Measurements from ENCODE around the gene LY6G6F.

The LY6G6F gene

GRCh38 chr6:31687321-31687720 is 19.3 kb upstream of the LY6G6F start:
- H2AFZ ChIP-seq (ENCODE audit: low read length), result no peak overlapping the region
- no peaks in the 10 kb centered on the region for H3K79me1 ChIP-seq (ENCODE audit: low read depth, low read length)
- H2BK12ac ChIP-seq (ENCODE audit: low read length), result no peak overlapping the region
- no peak overlapping the region for H3K14ac ChIP-seq (ENCODE audit: low read length)
- no peak overlapping the region for H4K91ac ChIP-seq (ENCODE audit: low read depth, low read length, poor library complexity)
- no peak overlapping the region for H3K18ac ChIP-seq (ENCODE audit: low read length)
- no peak overlapping the region for H3K9ac ChIP-seq (ENCODE audit: low read depth, low read length, poor library complexity)
- no peak overlapping the region for H2BK120ac ChIP-seq (ENCODE audit: low read depth, low read length)
- H2BK15ac ChIP-seq (ENCODE audit: low read length), result no peak overlapping the region
- no peak overlapping the region for H4K8ac ChIP-seq (ENCODE audit: low read depth, low read length)
- H3K27me3 ChIP-seq (ENCODE audit: control insufficient read depth in 3 of 3, insufficient read depth in 3 of 3, low read depth in 1 of 3, low read length in 3 of 3), result no peaks in the 10 kb centered on the region
- peaks cover 3 to 6% of the 10 kb centered on the region in 2 donors for H3K4me1 ChIP-seq (ENCODE audit: control insufficient read depth in 2 of 2, insufficient read depth in 1 of 2, low read depth in 1 of 2, low read length in 2 of 2)
- no peak for DNase-seq (ENCODE audit: low spot score)
- H3K4me2 ChIP-seq (ENCODE audit: insufficient read depth, low read length, poor library complexity, severe bottlenecking), result no peak overlapping the region
- H3K36me3 ChIP-seq (replicated peaks in 1 of 2; ENCODE audit: control insufficient read depth in 2 of 2, insufficient read depth in 2 of 2, low read length in 2 of 2), result peaks cover 38 to 89% of the 10 kb centered on the region in 2 donors
- no peak overlapping the region for H2BK5ac ChIP-seq (ENCODE audit: low read length)
- H3K27ac ChIP-seq (replicated peaks; ENCODE audit: low read length), result no peak overlapping the region
- no CpG with 5 or more reads among the region's 8 CpGs for WGBS, 2 donors (ENCODE audit: extremely low coverage in 2 of 2, insufficient read length in 2 of 2, insufficient replicate concordance in 1 of 2)
- no peak overlapping the region for H3K4ac ChIP-seq (ENCODE audit: low read length)
- no peak overlapping the region for H2AK5ac ChIP-seq (ENCODE audit: low read depth, low read length)
- H3K9me3 ChIP-seq (replicated peaks in 1 of 2; ENCODE audit: control insufficient read depth in 2 of 2, insufficient read depth in 1 of 2, low read depth in 1 of 2, low read length in 2 of 2), result no peaks in the 10 kb centered on the region
- no peak overlapping the region for H3K4me3 ChIP-seq (ENCODE audit: low read length in 2 of 2)
- H3K23ac ChIP-seq (ENCODE audit: low read depth, low read length, poor library complexity), result no peak overlapping the region

GRCh38 chr6:31687860-31688693 is 18.6 kb upstream of the LY6G6F start:
- no peak overlapping the region for H3K4ac ChIP-seq (ENCODE audit: low read length)
- no peaks in the 10 kb centered on the region for H3K27me3 ChIP-seq (ENCODE audit: control insufficient read depth in 3 of 3, insufficient read depth in 3 of 3, low read depth in 1 of 3, low read length in 3 of 3)
- H4K91ac ChIP-seq (ENCODE audit: low read depth, low read length, poor library complexity), result no peak overlapping the region
- H3K27ac ChIP-seq (replicated peaks; ENCODE audit: low read length), result no peak overlapping the region
- no peak overlapping the region for H2BK15ac ChIP-seq (ENCODE audit: low read length)
- peaks cover 1 to 6% of the 10 kb centered on the region in 2 donors for H3K4me1 ChIP-seq (ENCODE audit: control insufficient read depth in 2 of 2, insufficient read depth in 1 of 2, low read depth in 1 of 2, low read length in 2 of 2)
- no peak overlapping the region for H2BK120ac ChIP-seq (ENCODE audit: low read depth, low read length)
- H3K79me1 ChIP-seq (ENCODE audit: low read depth, low read length), result no peaks in the 10 kb centered on the region
- H3K9me3 ChIP-seq (replicated peaks in 1 of 2; ENCODE audit: control insufficient read depth in 2 of 2, insufficient read depth in 1 of 2, low read depth in 1 of 2, low read length in 2 of 2), result no peaks in the 10 kb centered on the region
- no peak overlapping the region for H4K8ac ChIP-seq (ENCODE audit: low read depth, low read length)
- peaks cover 43 to 93% of the 10 kb centered on the region in 2 donors for H3K36me3 ChIP-seq (replicated peaks in 1 of 2; ENCODE audit: control insufficient read depth in 2 of 2, insufficient read depth in 2 of 2, low read length in 2 of 2)
- no CpG with 5 or more reads among the region's 14 CpGs for WGBS, 2 donors (ENCODE audit: extremely low coverage in 2 of 2, insufficient read length in 2 of 2, insufficient replicate concordance in 1 of 2)
- H3K14ac ChIP-seq (ENCODE audit: low read length), result no peak overlapping the region
- H2BK5ac ChIP-seq (ENCODE audit: low read length), result no peak overlapping the region
- H2AFZ ChIP-seq (ENCODE audit: low read length), result no peak overlapping the region
- H3K9ac ChIP-seq (ENCODE audit: low read depth, low read length, poor library complexity), result peak overlapping the region; percentile 15
- H3K23ac ChIP-seq (ENCODE audit: low read depth, low read length, poor library complexity), result no peak overlapping the region
- no peak overlapping the region for H3K18ac ChIP-seq (ENCODE audit: low read length)
- H2BK12ac ChIP-seq (ENCODE audit: low read length), result no peak overlapping the region
- H2AK5ac ChIP-seq (ENCODE audit: low read depth, low read length), result no peak overlapping the region
- no peak for DNase-seq (ENCODE audit: low spot score)
- no peak overlapping the region for H3K4me2 ChIP-seq (ENCODE audit: insufficient read depth, low read length, poor library complexity, severe bottlenecking)
- H3K4me3 ChIP-seq (ENCODE audit: low read length in 2 of 2), result no peak overlapping the region

GRCh38 chr6:31689249-31690110 is 17.2 kb upstream of the LY6G6F start:
- Histone ChIP-seq H2BK15ac (ENCODE audit: low read length) (no peak overlapping the region), H3K9me3 (replicated peaks in 1 of 2; ENCODE audit: control insufficient read depth in 2 of 2, insufficient read depth in 1 of 2, low read depth in 1 of 2, low read length in 2 of 2) (no peaks in the 10 kb centered on the region), H3K18ac (ENCODE audit: low read length) (no peak overlapping the region), H3K4me1 (ENCODE audit: control insufficient read depth in 2 of 2, insufficient read depth in 1 of 2, low read depth in 1 of 2, low read length in 2 of 2) (peaks cover 0 to 2% of the 10 kb centered on the region in 2 donors), H4K91ac (ENCODE audit: low read depth, low read length, poor library complexity) (no peak overlapping the region), H3K9ac (ENCODE audit: low read depth, low read length, poor library complexity) (no peak overlapping the region), H3K4ac (ENCODE audit: low read length) (no peak overlapping the region), H2AK5ac (ENCODE audit: low read depth, low read length) (no peak overlapping the region), H3K4me2 (ENCODE audit: insufficient read depth, low read length, poor library complexity, severe bottlenecking) (no peak overlapping the region), H2AFZ (ENCODE audit: low read length) (no peak overlapping the region), H4K8ac (ENCODE audit: low read depth, low read length) (no peak overlapping the region), H3K4me3 (ENCODE audit: low read length in 2 of 2) (no peak overlapping the region), H2BK120ac (ENCODE audit: low read depth, low read length) (no peak overlapping the region), H2BK12ac (ENCODE audit: low read length) (no peak overlapping the region), H3K27ac (replicated peaks; ENCODE audit: low read length) (no peak overlapping the region), H3K23ac (ENCODE audit: low read depth, low read length, poor library complexity) (no peak overlapping the region), H3K79me1 (ENCODE audit: low read depth, low read length) (no peaks in the 10 kb centered on the region), H2BK5ac (ENCODE audit: low read length) (no peak overlapping the region), H3K14ac (ENCODE audit: low read length) (no peak overlapping the region), H3K36me3 (replicated peaks in 1 of 2; ENCODE audit: control insufficient read depth in 2 of 2, insufficient read depth in 2 of 2, low read length in 2 of 2) (peaks cover 46 to 92% of the 10 kb centered on the region in 2 donors), H3K27me3 (ENCODE audit: control insufficient read depth in 3 of 3, insufficient read depth in 3 of 3, low read depth in 1 of 3, low read length in 3 of 3) (no peaks in the 10 kb centered on the region)
- no peak for DNase-seq (ENCODE audit: low spot score)
- no CpG with 5 or more reads among the region's 11 CpGs for WGBS, 2 donors (ENCODE audit: extremely low coverage in 2 of 2, insufficient read length in 2 of 2, insufficient replicate concordance in 1 of 2)

All from neuronal stem cell (in vitro differentiated cells).